Parathyroid adenoma (tissue), 2 donors: ENCODE measurements around the gene LIG1.

Source experiments
- H2AFZ ChIP-seq: fragments of 300-600 bp; sonication (generic); one replicate; pipeline ENCODE4 v1.7.0; 2017; ENCODE audit warnings: antibody characterized with exemption, mild to moderate bottlenecking
- H3K27ac ChIP-seq: fragments of 300-600 bp; sonication (generic); one replicate; pipeline ENCODE4 v1.7.0; 2017
- H3K27me3 ChIP-seq: fragments of 300-600 bp; sonication (generic); one replicate; pipeline ENCODE4 v1.7.0; 2017; ENCODE audit warnings: low read length; ENCODE audit not compliant: control insufficient read depth, insufficient read depth
- H3K36me3 ChIP-seq: fragments of 300-600 bp; sonication (generic); one replicate; pipeline ENCODE4 v1.7.0; 2017; ENCODE audit warnings: low read length; ENCODE audit not compliant: control insufficient read depth, insufficient read depth
- H3K4me1 ChIP-seq: fragments of 300-600 bp; sonication (generic); one replicate; pipeline ENCODE4 v1.7.0; 2017; ENCODE audit warnings: control low read depth
- H3K4me2 ChIP-seq: fragments of 300-600 bp; sonication (generic); one replicate; pipeline ENCODE4 v1.7.0; 2017; ENCODE audit warnings: low read length
- H3K4me3 ChIP-seq: fragments of 300-600 bp; sonication (generic); one replicate; pipeline ENCODE4 v1.7.0; 2017; ENCODE audit warnings: low read depth, low read length
- H3K79me2 ChIP-seq: fragments of 300-600 bp; sonication (generic); one replicate; pipeline ENCODE4 v1.7.0; 2017; ENCODE audit warnings: control low read depth
- H3K9ac ChIP-seq: fragments of 300-600 bp; sonication (generic); one replicate; pipeline ENCODE4 v1.7.0; 2017; ENCODE audit warnings: mild to moderate bottlenecking
- H3K9me3 ChIP-seq: fragments of 300-600 bp; sonication (generic); one replicate; pipeline ENCODE4 v1.7.0; 2017; ENCODE audit warnings: low read length; ENCODE audit not compliant: control insufficient read depth
- TF ChIP-seq, protein P1 (sequence below): fragments of 300-600 bp; sonication (generic); IDR thresholded peaks from one replicate; pipeline ENCODE4 v1.7.0; 2017; ENCODE audit warnings: antibody characterized with exemption, mild to moderate bottlenecking
- donor health status: primary hyperparathyroidism.

LIG1 gene

DNA sequence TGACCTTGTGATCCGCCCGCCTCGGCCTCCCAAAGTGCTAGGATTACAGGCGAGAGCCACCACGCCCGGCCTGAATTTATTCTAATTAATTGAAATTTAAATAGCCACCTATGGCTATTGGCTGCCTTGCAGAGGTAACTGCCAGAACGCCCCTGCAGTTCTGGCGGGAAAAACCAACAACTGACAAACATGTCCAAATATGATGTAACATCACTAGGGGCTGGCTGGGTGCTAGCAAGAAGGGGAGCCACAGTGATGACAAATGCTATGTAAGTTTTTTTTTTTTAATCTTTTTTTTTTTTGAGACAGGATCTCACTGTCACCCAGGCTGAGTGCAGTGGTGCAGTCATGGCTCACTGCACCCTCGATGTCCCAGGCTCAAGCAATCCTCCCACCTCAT is 13.2 kb upstream of the LIG1 start:
- TF ChIP-seq, protein P1, sequence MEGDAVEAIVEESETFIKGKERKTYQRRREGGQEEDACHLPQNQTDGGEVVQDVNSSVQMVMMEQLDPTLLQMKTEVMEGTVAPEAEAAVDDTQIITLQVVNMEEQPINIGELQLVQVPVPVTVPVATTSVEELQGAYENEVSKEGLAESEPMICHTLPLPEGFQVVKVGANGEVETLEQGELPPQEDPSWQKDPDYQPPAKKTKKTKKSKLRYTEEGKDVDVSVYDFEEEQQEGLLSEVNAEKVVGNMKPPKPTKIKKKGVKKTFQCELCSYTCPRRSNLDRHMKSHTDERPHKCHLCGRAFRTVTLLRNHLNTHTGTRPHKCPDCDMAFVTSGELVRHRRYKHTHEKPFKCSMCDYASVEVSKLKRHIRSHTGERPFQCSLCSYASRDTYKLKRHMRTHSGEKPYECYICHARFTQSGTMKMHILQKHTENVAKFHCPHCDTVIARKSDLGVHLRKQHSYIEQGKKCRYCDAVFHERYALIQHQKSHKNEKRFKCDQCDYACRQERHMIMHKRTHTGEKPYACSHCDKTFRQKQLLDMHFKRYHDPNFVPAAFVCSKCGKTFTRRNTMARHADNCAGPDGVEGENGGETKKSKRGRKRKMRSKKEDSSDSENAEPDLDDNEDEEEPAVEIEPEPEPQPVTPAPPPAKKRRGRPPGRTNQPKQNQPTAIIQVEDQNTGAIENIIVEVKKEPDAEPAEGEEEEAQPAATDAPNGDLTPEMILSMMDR, result no peak
- no peak overlapping the region for H3K4me2 ChIP-seq
- no peaks in the 10 kb centered on the region for H3K4me1 ChIP-seq
- H3K79me2 ChIP-seq, result no peaks in the 10 kb centered on the region
- no peak overlapping the region for H3K9ac ChIP-seq
- H3K36me3 ChIP-seq, result no peaks in the 10 kb centered on the region
- H3K27ac ChIP-seq, result no peak overlapping the region
- no peak overlapping the region for H2AFZ ChIP-seq
- H3K9me3 ChIP-seq, result no peaks in the 10 kb centered on the region
- H3K4me3 ChIP-seq, result no peak overlapping the region
- H3K27me3 ChIP-seq, result no peaks in the 10 kb centered on the region

DNA sequence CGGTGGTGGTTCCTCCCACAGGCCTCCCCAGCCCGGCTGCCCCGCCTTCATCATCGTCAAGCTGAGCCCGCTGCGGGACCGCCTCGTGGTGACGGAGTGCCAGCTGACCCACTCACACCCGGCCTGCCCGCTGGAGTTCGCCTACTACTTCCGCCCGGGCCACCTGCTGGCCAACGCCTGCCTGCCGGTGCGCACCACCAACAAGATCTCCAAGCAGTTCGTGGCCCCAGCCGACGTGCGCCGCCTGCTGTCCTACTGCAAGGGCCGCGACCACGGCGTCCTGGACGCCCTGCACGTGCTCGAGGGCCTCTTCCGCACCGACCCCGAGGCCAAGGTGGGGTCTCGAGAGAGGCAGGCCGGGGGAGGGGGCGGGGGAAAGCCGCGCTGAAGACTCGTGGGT is 12.3 kb upstream of the LIG1 start:
- no peaks in the 10 kb centered on the region for H3K27me3 ChIP-seq
- H2AFZ ChIP-seq, result no peak overlapping the region
- no peaks in the 10 kb centered on the region for H3K9me3 ChIP-seq
- TF ChIP-seq, protein P1, result no peak
- H3K36me3 ChIP-seq, result no peaks in the 10 kb centered on the region
- no peaks in the 10 kb centered on the region for H3K4me1 ChIP-seq
- H3K9ac ChIP-seq, result no peak overlapping the region
- no peaks in the 10 kb centered on the region for H3K79me2 ChIP-seq
- H3K4me2 ChIP-seq, result no peak overlapping the region
- no peak overlapping the region for H3K27ac ChIP-seq
- no peak overlapping the region for H3K4me3 ChIP-seq

DNA sequence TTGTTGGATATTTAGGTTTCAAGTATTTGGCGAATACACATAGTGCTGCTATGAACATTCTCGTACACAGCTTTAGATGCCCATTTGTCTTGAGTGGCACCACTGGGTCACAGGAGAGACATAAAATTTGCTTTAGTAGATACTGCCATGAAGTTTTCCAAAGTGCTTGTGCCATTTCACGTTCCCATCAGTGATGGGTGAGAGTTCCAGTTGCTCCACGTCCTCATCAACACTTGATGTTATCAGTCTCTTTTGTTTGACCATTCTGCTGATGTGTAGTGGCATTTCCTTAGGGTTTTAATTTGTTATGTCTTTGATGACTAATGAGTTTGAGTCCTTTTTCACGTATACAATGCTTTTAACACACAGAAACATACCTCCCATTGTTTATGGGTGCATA is 11.4 kb upstream of the LIG1 start:
- H3K4me3 ChIP-seq, result no peak overlapping the region
- H3K27me3 ChIP-seq, result no peaks in the 10 kb centered on the region
- H3K79me2 ChIP-seq, result no peaks in the 10 kb centered on the region
- TF ChIP-seq, protein P1, result no peak
- H3K27ac ChIP-seq, result no peak overlapping the region
- H3K4me2 ChIP-seq, result no peak overlapping the region
- no peaks in the 10 kb centered on the region for H3K4me1 ChIP-seq
- H2AFZ ChIP-seq, result no peak overlapping the region
- no peaks in the 10 kb centered on the region for H3K36me3 ChIP-seq
- H3K9ac ChIP-seq, result no peak overlapping the region
- no peaks in the 10 kb centered on the region for H3K9me3 ChIP-seq

DNA sequence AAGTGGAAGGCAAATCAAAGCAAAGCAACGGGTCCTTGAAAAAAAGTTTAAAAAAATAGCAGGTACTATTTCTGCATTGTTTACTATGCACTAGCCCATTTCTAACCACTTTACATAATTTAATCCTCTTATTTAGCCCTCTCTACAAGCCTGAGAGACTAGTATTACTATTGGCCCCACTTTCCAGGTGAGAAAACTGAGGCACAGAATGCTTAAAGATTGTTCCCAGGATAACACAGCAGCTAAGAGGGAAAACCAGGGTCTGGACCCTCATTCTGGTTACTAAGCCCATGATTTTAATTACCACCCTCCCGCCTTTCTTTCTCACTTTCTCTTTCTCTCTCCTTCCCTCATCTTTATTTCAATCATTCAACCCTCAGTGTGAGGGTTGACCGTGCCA is 6.1 kb upstream of the LIG1 start:
- Histone ChIP-seq H3K27ac (no peak overlapping the region), H3K4me3 (no peak overlapping the region)
- TF ChIP-seq, protein P1, result no peak

DNA sequence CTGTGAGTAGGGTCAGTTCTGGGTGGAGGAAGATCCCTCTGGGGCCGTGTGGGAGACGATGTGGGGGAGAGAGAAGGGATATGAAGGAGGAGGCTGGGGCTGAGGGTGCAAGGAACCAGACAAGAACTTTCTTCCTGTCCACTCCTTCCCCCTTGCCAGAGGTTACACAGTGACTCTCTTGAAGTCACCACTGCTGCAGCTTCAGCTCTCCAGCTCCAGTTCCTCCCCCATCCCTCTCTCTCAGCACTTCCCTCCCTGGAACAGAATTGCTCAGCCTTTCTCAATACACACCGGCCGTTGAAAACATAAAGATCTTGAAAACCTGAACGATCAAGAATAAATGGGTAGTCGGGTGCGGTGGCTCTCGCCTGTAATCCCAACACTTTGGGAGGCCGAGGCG is 5.4 kb upstream of the LIG1 start:
- TF ChIP-seq, protein P1, result no peak
- no peak overlapping the region for H3K9ac ChIP-seq
- H3K36me3 ChIP-seq, result no peaks in the 10 kb centered on the region
- no peaks in the 10 kb centered on the region for H3K27me3 ChIP-seq
- H3K4me1 ChIP-seq, result no peaks in the 10 kb centered on the region
- no peak overlapping the region for H2AFZ ChIP-seq
- no peak overlapping the region for H3K4me2 ChIP-seq
- no peaks in the 10 kb centered on the region for H3K79me2 ChIP-seq
- H3K9me3 ChIP-seq, result no peaks in the 10 kb centered on the region
- H3K27ac ChIP-seq, result no peak overlapping the region
- H3K4me3 ChIP-seq, result no peak overlapping the region

More for the DNA sequence above, 6.1 kb upstream of the LIG1 start:
- Histone ChIP-seq H3K4me2 (no peak overlapping the region), H3K9ac (no peak overlapping the region), H3K36me3 (no peaks in the 10 kb centered on the region), H3K27me3 (no peaks in the 10 kb centered on the region), H3K9me3 (no peaks in the 10 kb centered on the region), H2AFZ (no peak overlapping the region), H3K4me1 (no peaks in the 10 kb centered on the region), H3K79me2 (no peaks in the 10 kb centered on the region)
